ENCODE results near the gene ZNF189.

The ZNF189 gene

DNA sequence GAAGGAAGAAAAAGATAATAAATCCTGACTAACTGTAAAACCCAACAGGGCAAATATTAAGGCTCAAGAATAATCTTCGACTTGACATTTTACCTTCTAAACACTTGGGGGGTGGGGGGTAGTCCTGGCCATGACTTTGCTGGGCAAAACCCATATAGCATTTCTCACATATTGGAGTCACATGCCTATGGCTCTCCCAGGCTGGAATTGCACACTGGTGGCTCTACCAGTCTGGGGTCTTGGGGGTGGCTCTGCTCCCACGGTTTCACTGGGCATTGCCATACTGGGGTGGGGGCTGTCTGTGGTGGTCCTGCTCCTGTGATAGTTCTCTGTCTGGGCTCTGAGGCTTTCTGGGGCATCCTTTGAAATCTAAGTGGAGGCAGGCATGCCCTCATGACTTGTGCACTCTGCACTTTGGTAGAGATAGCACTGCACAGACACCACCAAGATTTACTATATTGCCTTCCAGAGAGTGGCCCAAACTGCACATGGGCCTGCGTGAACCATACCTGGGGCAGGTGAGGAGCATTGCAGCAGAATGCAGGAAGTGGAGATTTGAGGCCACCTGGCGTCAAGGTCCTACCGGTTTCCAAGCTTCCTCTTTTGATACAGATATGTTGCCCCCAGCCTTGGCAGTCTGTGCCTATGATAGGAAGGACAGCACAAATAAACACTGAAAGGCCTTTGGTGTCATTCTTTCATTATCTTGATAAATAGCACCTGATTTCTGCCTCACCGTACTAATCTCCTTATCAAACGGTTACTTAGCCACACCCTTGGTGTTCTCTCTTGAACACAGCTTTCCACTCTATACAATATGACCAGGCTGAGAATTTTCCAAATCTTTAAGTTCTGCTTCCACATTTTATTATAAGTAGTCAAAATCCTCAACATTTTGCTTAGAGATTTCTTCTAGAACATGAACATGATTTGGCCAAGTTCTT is 43.6 kb upstream of the ZNF189 start:
- Mint-ChIP-seq H3K9me3 (no peaks in the 10 kb centered on the region), H3K4me1 (no peaks in the 10 kb centered on the region), H3K27ac (peak overlapping the region in 1 of 3 experiments; percentile 29), H3K4me3 (no peak overlapping the region), H3K36me3 (ENCODE audit: low read depth) (no peaks in the 10 kb centered on the region), H3K27me3 (ENCODE audit: low read depth) (no peaks in the 10 kb centered on the region)
- TF ChIP-seq, protein P1, sequence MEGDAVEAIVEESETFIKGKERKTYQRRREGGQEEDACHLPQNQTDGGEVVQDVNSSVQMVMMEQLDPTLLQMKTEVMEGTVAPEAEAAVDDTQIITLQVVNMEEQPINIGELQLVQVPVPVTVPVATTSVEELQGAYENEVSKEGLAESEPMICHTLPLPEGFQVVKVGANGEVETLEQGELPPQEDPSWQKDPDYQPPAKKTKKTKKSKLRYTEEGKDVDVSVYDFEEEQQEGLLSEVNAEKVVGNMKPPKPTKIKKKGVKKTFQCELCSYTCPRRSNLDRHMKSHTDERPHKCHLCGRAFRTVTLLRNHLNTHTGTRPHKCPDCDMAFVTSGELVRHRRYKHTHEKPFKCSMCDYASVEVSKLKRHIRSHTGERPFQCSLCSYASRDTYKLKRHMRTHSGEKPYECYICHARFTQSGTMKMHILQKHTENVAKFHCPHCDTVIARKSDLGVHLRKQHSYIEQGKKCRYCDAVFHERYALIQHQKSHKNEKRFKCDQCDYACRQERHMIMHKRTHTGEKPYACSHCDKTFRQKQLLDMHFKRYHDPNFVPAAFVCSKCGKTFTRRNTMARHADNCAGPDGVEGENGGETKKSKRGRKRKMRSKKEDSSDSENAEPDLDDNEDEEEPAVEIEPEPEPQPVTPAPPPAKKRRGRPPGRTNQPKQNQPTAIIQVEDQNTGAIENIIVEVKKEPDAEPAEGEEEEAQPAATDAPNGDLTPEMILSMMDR (IDR thresholded peaks at IDR 0.05; ENCODE audit: unreplicated experiment in 3 of 3): no peak

DNA sequence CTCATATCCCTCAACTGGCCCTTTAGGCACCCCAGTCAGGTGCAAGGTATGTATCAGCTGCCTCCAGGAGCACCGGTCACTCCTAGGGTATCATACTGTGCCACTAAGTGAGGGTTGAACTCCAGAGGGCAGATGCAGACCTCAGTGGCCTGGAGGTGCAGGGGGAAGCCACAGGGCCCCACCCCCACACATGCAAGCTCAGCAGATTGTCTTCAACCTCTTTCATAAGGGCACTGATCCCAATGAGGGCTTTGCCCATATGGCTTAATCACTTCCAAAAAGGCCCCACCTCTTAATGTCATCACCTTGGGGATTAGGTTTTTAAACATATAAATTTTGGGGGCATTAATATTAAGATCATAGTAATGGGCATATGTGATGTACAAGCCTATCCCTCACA is 42.0 kb upstream of the ZNF189 start:
- H3K9me3 Mint-ChIP-seq: no peaks in the 10 kb centered on the region
- no peak overlapping the region for H3K27ac Mint-ChIP-seq
- H3K4me1 Mint-ChIP-seq: no peaks in the 10 kb centered on the region
- TF ChIP-seq, protein P1 (IDR thresholded peaks at IDR 0.05; ENCODE audit: unreplicated experiment in 3 of 3): no peak
- H3K36me3 Mint-ChIP-seq (ENCODE audit: low read depth): no peaks in the 10 kb centered on the region
- H3K27me3 Mint-ChIP-seq (ENCODE audit: low read depth): no peaks in the 10 kb centered on the region
- no peak overlapping the region for H3K4me3 Mint-ChIP-seq

DNA sequence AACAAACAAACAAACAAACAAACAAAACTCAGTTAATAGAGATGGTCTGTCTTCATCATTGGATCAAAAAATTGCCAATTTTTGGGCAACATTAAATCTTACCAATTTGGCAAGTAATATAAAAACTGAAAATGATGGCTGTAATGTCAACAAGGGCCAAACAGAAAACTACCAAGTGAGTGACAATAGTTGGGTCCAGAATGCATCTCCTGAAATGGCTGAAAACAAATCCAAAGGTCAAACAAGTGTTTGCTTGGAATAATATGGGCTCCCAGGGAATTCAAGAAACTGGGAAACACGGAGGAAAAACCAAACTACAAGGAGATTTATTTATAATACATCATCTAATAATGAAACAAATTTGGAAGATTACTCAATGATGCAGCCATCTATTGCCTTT is 39.0 kb upstream of the ZNF189 start:
- Mint-ChIP-seq H3K27me3 (ENCODE audit: low read depth) (no peaks in the 10 kb centered on the region), H3K36me3 (ENCODE audit: low read depth) (no peaks in the 10 kb centered on the region), H3K9me3 (no peaks in the 10 kb centered on the region), H3K4me3 (no peak overlapping the region), H3K4me1 (no peaks in the 10 kb centered on the region), H3K27ac (no peak overlapping the region)
- TF ChIP-seq, protein P1 (IDR thresholded peaks at IDR 0.05; ENCODE audit: unreplicated experiment in 3 of 3): no peak

DNA sequence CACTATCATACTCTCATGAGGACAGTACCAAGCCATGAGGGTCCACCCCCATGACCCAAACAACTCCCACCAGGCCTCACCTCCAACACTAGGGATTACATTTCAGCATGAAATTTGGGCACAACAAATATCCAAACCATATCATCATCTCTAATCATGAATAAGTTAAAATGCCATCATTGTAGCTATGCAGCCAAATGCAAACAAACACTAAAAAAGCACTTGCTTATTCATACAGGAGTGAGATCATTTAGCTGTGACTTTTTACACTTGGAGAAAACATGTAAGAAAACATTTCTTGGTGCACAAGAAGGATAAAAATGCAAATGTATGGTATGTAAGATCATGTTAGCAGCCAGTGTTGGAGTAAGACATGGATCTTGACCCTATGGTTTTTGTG is 38.0 kb upstream of the ZNF189 start:
- Mint-ChIP-seq H3K4me1 (no peaks in the 10 kb centered on the region), H3K36me3 (ENCODE audit: low read depth) (no peaks in the 10 kb centered on the region), H3K27ac (no peak overlapping the region), H3K9me3 (no peaks in the 10 kb centered on the region), H3K4me3 (no peak overlapping the region), H3K27me3 (ENCODE audit: low read depth) (no peaks in the 10 kb centered on the region)
- TF ChIP-seq, protein P1 (IDR thresholded peaks at IDR 0.05; ENCODE audit: unreplicated experiment in 3 of 3): no peak

DNA sequence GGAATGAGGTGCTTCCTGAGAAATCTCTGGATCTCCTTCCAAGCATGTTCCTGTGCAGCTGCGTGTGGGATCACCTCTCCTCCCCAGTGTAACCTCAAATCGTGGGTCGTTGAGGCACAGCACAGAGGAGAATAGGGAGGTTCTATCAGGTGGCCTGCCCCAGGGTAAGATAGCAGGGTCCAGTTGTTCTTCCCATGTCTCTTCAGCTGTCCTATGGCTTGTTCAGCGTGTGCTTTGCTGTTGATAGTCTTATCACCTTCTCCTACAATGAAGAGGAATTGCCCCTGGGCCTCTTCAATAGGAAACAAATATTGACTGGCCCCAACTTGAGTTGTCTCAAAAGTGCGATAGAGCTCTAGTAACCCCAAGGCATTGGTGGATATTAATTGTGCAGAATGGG is 36.2 kb upstream of the ZNF189 start:
- H3K4me3 Mint-ChIP-seq: no peak overlapping the region

More for the DNA sequence above, 36.2 kb upstream of the ZNF189 start:
- Mint-ChIP-seq H3K27me3 (ENCODE audit: low read depth) (no peaks in the 10 kb centered on the region), H3K36me3 (ENCODE audit: low read depth) (no peaks in the 10 kb centered on the region), H3K27ac (no peak overlapping the region), H3K4me1 (peaks cover 7% of the 10 kb centered on the region), H3K9me3 (no peaks in the 10 kb centered on the region)
- TF ChIP-seq, protein P1 (IDR thresholded peaks at IDR 0.05; ENCODE audit: unreplicated experiment in 3 of 3): no peak
